HCT116 (cell line): ENCODE results near the gene KCNMB2. TPM values are rescaled to one million over a fixed set of nuclear protein-coding genes. Genes with fewer than 3 reads are reported as not detected.

Experiments used
- ATAC-seq: fragments of 200-7000 bp; cut with Tn5 transposase; 2 replicates; pipeline ENCODE4 v1.9.1; 2020; ENCODE audit warnings: mild to moderate bottlenecking, moderate library complexity
- BruUV-seq: library from RNA; stranded (reverse); fragments of 400-500 nt; replicated peaks from 2 replicates; lab custom pipeline; 2021; lab: Mats Ljungman, UMichigan
- CTCF ChIA-PET: fragments of 300-600 bp; sonication (Branson Sonifier 250); formaldehyde crosslinking; loops from one replicate; lab custom pipeline; 2021; ENCODE audit warnings: antibody characterized with exemption; lab: Charles Lee
- POLR2A ChIA-PET: fragments of 300-600, 350-600 bp; sonication (Branson Sonifier 250); formaldehyde crosslinking; loops from one replicate; lab custom pipeline; 2021; ENCODE audit warnings: antibody characterized with exemption; lab: Charles Lee
- RAD21 ChIA-PET, 2 experiments: fragments of 300-600 bp; sonication (Branson Sonifier 250); formaldehyde crosslinking; loops; one replicate each; lab custom pipeline; 2023; ENCODE audit warnings: low total read pairs in 2 of 2; ENCODE audit not compliant: uncharacterized antibody in 2 of 2, unreplicated experiment in 2 of 2, low non-redundant PET in 1 of 2; lab: Charles Lee
- DNase-seq: peaks from one replicate; pipeline ENCODE4 v3.0.0-alpha.2; 2010; ENCODE audit warnings: low read depth, low spot score
- H2AFZ ChIP-seq: fragments of 200-600 bp; shearing (Covaris generic), sonication (generic); 2 replicates; pipeline ENCODE4 v1.6.1; 2017; ENCODE audit warnings: low read depth, mixed run types, mixed read lengths, antibody characterized with exemption, low read length; ENCODE audit not compliant: poor library complexity, severe bottlenecking
- H3K27ac ChIP-seq: 2 replicates; pipeline ENCODE4 v1.5.1; 2012; ENCODE audit warnings: low read depth, low read length
- H3K27me3 ChIP-seq: fragments of 200-600 bp; sonication (generic); 2 replicates; pipeline ENCODE4 v1.6.1; 2016; ENCODE audit warnings: mixed run types, low read length, mixed read lengths; ENCODE audit not compliant: insufficient read depth
- H3K36me3 ChIP-seq, 2 experiments: fragments of 200-500 bp in 1 of 2; fragments of 200-600 bp in 1 of 2; sonication (Bioruptor generic) in 1 of 2; sonication (generic) in 1 of 2; 2 replicates each; pipeline versions ENCODE4 v1.5.1 to v1.6.1; 2014 to 2016; ENCODE audit warnings: low read length in 2 of 2, inconsistent platforms in 1 of 2, mixed read lengths in 1 of 2, mixed run types in 1 of 2; ENCODE audit not compliant: insufficient read depth in 2 of 2, control insufficient read depth in 1 of 2
- H3K4me1 ChIP-seq, 2 experiments: fragments of 200-600 bp in 1 of 2; sonication (generic) in 1 of 2; 2 replicates each; pipeline versions ENCODE4 v1.5.1 to v1.6.1; 2012 to 2017; ENCODE audit warnings: low read length in 2 of 2, inconsistent platforms in 1 of 2, mild to moderate bottlenecking in 1 of 2, mixed read lengths in 1 of 2, mixed run types in 1 of 2, moderate library complexity in 1 of 2; ENCODE audit not compliant: insufficient read depth in 2 of 2, control insufficient read depth in 1 of 2
- H3K4me2 ChIP-seq: fragments of 200-600 bp; sonication (generic); 2 replicates; pipeline ENCODE4 v1.6.1; 2017; ENCODE audit warnings: mixed run types, low read length, mixed read lengths
- H3K4me3 ChIP-seq, 2 experiments: fragments of 200-600 bp in 1 of 2; sonication (generic) in 1 of 2; replicated peaks in 1 of 2; 2 replicates each; pipeline ENCODE4 v1.5.1; 2011 to 2016; ENCODE audit warnings: low read length in 2 of 2, control low read depth in 1 of 2, low read depth in 1 of 2, mild to moderate bottlenecking in 1 of 2, mixed read lengths in 1 of 2, mixed run types in 1 of 2
- H3K79me2 ChIP-seq: fragments of 200-600 bp; sonication (generic); 2 replicates; pipeline ENCODE4 v1.6.1; 2017; ENCODE audit warnings: mild to moderate bottlenecking, mixed run types, low read length, moderate library complexity, mixed read lengths; ENCODE audit not compliant: insufficient read depth
- H3K9ac ChIP-seq: fragments of 200-600 bp; sonication (generic); 2 replicates; pipeline ENCODE4 v1.6.1; 2016; ENCODE audit warnings: low read length, mixed read lengths
- H3K9me2 ChIP-seq: fragments of 200-600 bp; sonication (generic), shearing (Covaris generic); 2 replicates; pipeline ENCODE4 v1.6.1; 2017; ENCODE audit warnings: mixed run types, mild to moderate bottlenecking, moderate library complexity; ENCODE audit not compliant: insufficient read depth
- H3K9me3 ChIP-seq, 2 experiments: fragments of 200-500 bp in 1 of 2; fragments of 200-600 bp in 1 of 2; sonication (Bioruptor generic) in 1 of 2; sonication (generic) in 1 of 2; 2 replicates each; pipeline ENCODE4 v1.6.1; 2014 to 2017; ENCODE audit warnings: low read length in 2 of 2, mixed read lengths in 2 of 2, inconsistent platforms in 1 of 2, low read depth in 1 of 2, mild to moderate bottlenecking in 1 of 2, mixed run types in 1 of 2, moderate library complexity in 1 of 2; ENCODE audit not compliant: control insufficient read depth in 1 of 2, insufficient read depth in 1 of 2
- H4K20me1 ChIP-seq: fragments of 200-600 bp; sonication (generic), shearing (Covaris generic); 2 replicates; pipeline ENCODE4 v1.6.1; 2017; ENCODE audit warnings: mixed run types, mild to moderate bottlenecking, moderate library complexity; ENCODE audit not compliant: insufficient read depth
- ATF3 ChIP-seq: IDR thresholded peaks from 2 replicates; pipeline ENCODE4 v1.6.1; 2012
- CBX3 ChIP-seq: IDR thresholded peaks from 2 replicates; pipeline ENCODE4 v1.6.1; 2012; ENCODE audit warnings: low read depth
- CEBPB ChIP-seq: IDR thresholded peaks from 2 replicates; pipeline ENCODE4 v1.6.1; 2012; ENCODE audit warnings: low read depth
- EGR1 ChIP-seq: IDR thresholded peaks from 2 replicates; pipeline ENCODE4 v1.6.1; 2012; ENCODE audit warnings: low read depth
- ELF1 ChIP-seq: IDR thresholded peaks from 2 replicates; pipeline ENCODE4 v1.6.1; 2012; ENCODE audit warnings: low read depth, borderline replicate concordance
- EZH2 ChIP-seq: fragments of 200-600 bp; sonication (generic); IDR thresholded peaks from 2 replicates; pipeline ENCODE4 v1.6.1; 2017; ENCODE audit warnings: antibody characterized with exemption, mixed run types
- EZH2phosphoT487 ChIP-seq: fragments of 200-600 bp; IDR thresholded peaks from 2 replicates; pipeline ENCODE4 v1.6.1; 2018; ENCODE audit warnings: antibody characterized with exemption, borderline replicate concordance
- FOSL1 ChIP-seq: IDR thresholded peaks from 2 replicates; pipeline ENCODE4 v1.6.1; 2012; ENCODE audit warnings: low read depth
- JUND ChIP-seq: IDR thresholded peaks from 2 replicates; pipeline ENCODE4 v1.6.1; 2012
- MAX ChIP-seq: IDR thresholded peaks from 2 replicates; pipeline ENCODE4 v1.6.1; 2012
- POLR2A ChIP-seq: IDR thresholded peaks from 2 replicates; pipeline ENCODE4 v1.7.0; 2011; ENCODE audit warnings: borderline replicate concordance; ENCODE audit not compliant: insufficient read depth, insufficient read length; ENCODE audit errors: extremely low read depth
- POLR2AphosphoS5 ChIP-seq: IDR thresholded peaks from 2 replicates; pipeline ENCODE4 v1.6.1; 2011; ENCODE audit warnings: mild to moderate bottlenecking, low read depth, low read length, moderate library complexity
- RAD21 ChIP-seq: IDR thresholded peaks from 2 replicates; pipeline ENCODE4 v1.6.1; 2012; ENCODE audit warnings: low read depth, mild to moderate bottlenecking
- REST ChIP-seq: IDR thresholded peaks from 2 replicates; pipeline ENCODE4 v1.6.1; 2012; ENCODE audit warnings: low read depth
- SIN3A ChIP-seq: IDR thresholded peaks from 2 replicates; pipeline ENCODE4 v1.6.1; 2012; ENCODE audit warnings: low read depth
- SRF ChIP-seq: IDR thresholded peaks from 2 replicates; pipeline ENCODE4 v1.6.1; 2012; ENCODE audit warnings: low read depth
- TCF7L2 ChIP-seq: IDR thresholded peaks from 2 replicates; pipeline ENCODE4 v1.7.0; 2011; ENCODE audit warnings: borderline replicate concordance, inconsistent platforms; ENCODE audit not compliant: insufficient read depth, insufficient read length; ENCODE audit errors: extremely low read depth
- YY1 ChIP-seq: IDR thresholded peaks from 2 replicates; pipeline ENCODE4 v1.6.1; 2011; ENCODE audit warnings: low read length, low read depth, moderate library complexity, mild to moderate bottlenecking; ENCODE audit not compliant: insufficient replicate concordance; ENCODE audit errors: extremely low read depth
- ZBTB33 ChIP-seq: IDR thresholded peaks from 2 replicates; pipeline ENCODE4 v1.6.1; 2011; ENCODE audit warnings: mild to moderate bottlenecking, low read length, moderate library complexity; ENCODE audit not compliant: insufficient replicate concordance; ENCODE audit errors: extremely low read depth
- ZFX ChIP-seq: fragments of 450-650 bp; IDR thresholded peaks from 2 replicates; pipeline ENCODE4 v1.6.1; 2017
- intact Hi-C: fragments of 100-400 bp; cut with micrococcal nuclease; formaldehyde crosslinking; loops from 2 replicates; pipeline ENCODE4 v1.10.0; 2022
- total RNA-seq: library from RNA; stranded (reverse); gene quantifications from one replicate; pipeline ENCODE4 v1.2.1, GENCODE V29; 2021; ENCODE audit not compliant: unreplicated experiment

KCNMB2 gene
- total RNA-seq, 1 experiment from 2014 or later, result not detected

- no peaks in the 10 kb centered on the region for H3K9me3 ChIP-seq
- BruUV-seq, result no TSS peak
- H3K4me3 ChIP-seq, result no peak overlapping the region
- POLR2A ChIA-PET, result no interaction called here
- CTCF ChIA-PET, result no interaction called here
- no peak overlapping the region for H3K9ac ChIP-seq
- H2AFZ ChIP-seq, result no peak overlapping the region
- H4K20me1 ChIP-seq, result no peaks in the 10 kb centered on the region
- H3K27ac ChIP-seq, result no peak overlapping the region
- H3K36me3 ChIP-seq, result no peaks in the 10 kb centered on the region
- DNase-seq (no peak), ATAC-seq (no peak)
- intact Hi-C loops, result no loop called here
- no peaks in the 10 kb centered on the region for H3K79me2 ChIP-seq
- TF ChIP-seq ZBTB33 (no peak), ATF3 (no peak), YY1 (no peak), POLR2AphosphoS5 (no peak), EGR1 (no peak), POLR2A (no peak), CEBPB (no peak), CBX3 (no peak), RAD21 (no peak), JUND (no peak), EZH2 (no peak), FOSL1 (no peak), ZFX (no peak), REST (no peak), MAX (no peak), SRF (no peak), SIN3A (no peak), EZH2phosphoT487 (no peak), ELF1 (no peak), TCF7L2 (no peak)
- H3K4me2 ChIP-seq, result no peak overlapping the region
- H3K9me2 ChIP-seq, result no peaks in the 10 kb centered on the region
- no peaks in the 10 kb centered on the region for H3K27me3 ChIP-seq
- no peaks in the 10 kb centered on the region for H3K4me1 ChIP-seq
- RAD21 ChIA-PET, result no interaction called here
Observed at GRCh38 chr3:178844916-178845315, 308.7 kb downstream of the KCNMB2 start.
